GM19035 (cell line): ENCODE measurements around the gene THADA.
"Not testable (repeated sequence)": the region's sequence is repeated elsewhere in the genome, so short reads cannot be mapped to it uniquely, and the experiment has no call there.

Experiments
- ATAC-seq: cut with Tn5 transposase; IDR thresholded peaks from one replicate; pipeline ENCODE4 v1.9.1; 2021; ENCODE audit not compliant: unreplicated experiment

The THADA gene

GRCh38 chr2:43307046-43307445 is 288.8 kb downstream of the THADA start:
- ATAC-seq, result no peak

GRCh38 chr2:43306197-43306596 is 289.6 kb downstream of the THADA start:
- ATAC-seq, result no peak

- ATAC-seq, result no peak
These were observed 290.3 kb downstream of the THADA start for GRCh38 chr2:43305517-43305916.

- ATAC-seq, result no peak
These were observed 290.8 kb downstream of the THADA start for GRCh38 chr2:43305012-43305411.

GRCh38 chr2:43303889-43304288 is 291.9 kb downstream of the THADA start:
- ATAC-seq, result no peak

- no peak for ATAC-seq
These were observed 292.8 kb downstream of the THADA start for GRCh38 chr2:43302961-43303494.

GRCh38 chr2:43302182-43302960 is 293.5 kb downstream of the THADA start:
- ATAC-seq, result no peak

GRCh38 chr2:43300781-43301583 is 294.9 kb downstream of the THADA start:
- no peak for ATAC-seq

- no peak for ATAC-seq
These were observed 295.6 kb downstream of the THADA start for GRCh38 chr2:43300222-43300621.

GRCh38 chr2:43298500-43298899 is 297.3 kb downstream of the THADA start:
- no peak for ATAC-seq

- ATAC-seq, result not testable (repeated sequence)
These were observed 298.1 kb downstream of the THADA start for GRCh38 chr2:43297740-43298139.

- ATAC-seq, result no peak
These were observed 300.8 kb downstream of the THADA start for GRCh38 chr2:43294973-43295603.

GRCh38 chr2:43293744-43294695 is 301.8 kb downstream of the THADA start:
- peak; percentile 99 for ATAC-seq

- peak; percentile 15 for ATAC-seq
These were observed 302.7 kb downstream of the THADA start for GRCh38 chr2:43292851-43293743.

- no peak for ATAC-seq
These were observed 303.5 kb downstream of the THADA start for GRCh38 chr2:43292297-43292696.

GRCh38 chr2:43289331-43289730 is 306.5 kb downstream of the THADA start:
- no peak for ATAC-seq

GRCh38 chr2:43288417-43289305 is 307.2 kb downstream of the THADA start:
- no peak for ATAC-seq

GRCh38 chr2:43285987-43286386 is 309.9 kb downstream of the THADA start:
- no peak for ATAC-seq
